HG03439 (cell line): Measurements from ENCODE around the gene UBE2I.
"Not testable (repeated sequence)": the region's sequence is repeated elsewhere in the genome, so short reads cannot be mapped to it uniquely, and the experiment has no call there.

ENCODE experiments used
- ATAC-seq: cut with Tn5 transposase; IDR thresholded peaks from one replicate; pipeline ENCODE4 v1.9.1; 2021; ENCODE audit warnings: mild to moderate bottlenecking, moderate library complexity; ENCODE audit not compliant: unreplicated experiment

The UBE2I gene

DNA sequence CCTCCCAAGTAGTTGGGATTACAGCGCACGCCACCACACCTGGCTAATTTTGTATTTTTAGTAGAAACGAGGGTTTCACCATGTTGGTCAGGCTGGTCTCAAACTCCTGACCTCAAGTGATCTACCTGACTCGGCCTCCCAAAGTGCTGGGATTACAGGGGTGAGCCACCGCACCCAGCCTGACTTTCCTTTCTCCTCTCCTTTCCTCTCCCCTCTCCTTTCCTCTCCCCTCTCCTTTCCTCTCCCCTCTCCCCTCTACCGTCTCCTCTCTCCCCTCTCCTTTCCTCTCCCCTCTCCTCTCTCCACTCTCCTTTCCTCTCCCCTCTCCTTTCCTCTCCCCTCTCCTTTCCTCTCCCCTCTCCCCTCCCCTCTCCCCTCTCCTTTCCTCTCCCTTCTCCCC is 17.2 kb upstream of the UBE2I start:
- ATAC-seq: not testable (repeated sequence)

DNA sequence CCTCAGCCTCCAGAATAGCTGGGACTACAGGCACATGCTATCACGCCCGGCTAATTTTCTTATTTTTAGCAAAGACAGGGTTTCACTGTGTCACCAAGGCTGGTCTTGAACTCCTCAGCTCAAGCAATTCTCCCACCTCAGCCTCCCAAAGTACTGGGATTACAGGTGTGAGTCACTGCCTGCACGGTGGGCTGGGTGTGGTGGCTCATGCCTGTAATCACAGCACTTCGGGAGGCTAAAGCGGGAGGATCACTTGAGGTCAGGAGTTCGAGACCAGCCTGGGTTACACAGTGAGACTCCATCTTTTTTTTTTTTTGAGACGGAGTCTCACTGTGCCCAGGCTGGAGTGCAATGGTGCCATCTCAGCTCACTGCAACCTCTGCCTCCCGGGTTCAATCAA is 16.6 kb upstream of the UBE2I start:
- not testable (repeated sequence) for ATAC-seq

DNA sequence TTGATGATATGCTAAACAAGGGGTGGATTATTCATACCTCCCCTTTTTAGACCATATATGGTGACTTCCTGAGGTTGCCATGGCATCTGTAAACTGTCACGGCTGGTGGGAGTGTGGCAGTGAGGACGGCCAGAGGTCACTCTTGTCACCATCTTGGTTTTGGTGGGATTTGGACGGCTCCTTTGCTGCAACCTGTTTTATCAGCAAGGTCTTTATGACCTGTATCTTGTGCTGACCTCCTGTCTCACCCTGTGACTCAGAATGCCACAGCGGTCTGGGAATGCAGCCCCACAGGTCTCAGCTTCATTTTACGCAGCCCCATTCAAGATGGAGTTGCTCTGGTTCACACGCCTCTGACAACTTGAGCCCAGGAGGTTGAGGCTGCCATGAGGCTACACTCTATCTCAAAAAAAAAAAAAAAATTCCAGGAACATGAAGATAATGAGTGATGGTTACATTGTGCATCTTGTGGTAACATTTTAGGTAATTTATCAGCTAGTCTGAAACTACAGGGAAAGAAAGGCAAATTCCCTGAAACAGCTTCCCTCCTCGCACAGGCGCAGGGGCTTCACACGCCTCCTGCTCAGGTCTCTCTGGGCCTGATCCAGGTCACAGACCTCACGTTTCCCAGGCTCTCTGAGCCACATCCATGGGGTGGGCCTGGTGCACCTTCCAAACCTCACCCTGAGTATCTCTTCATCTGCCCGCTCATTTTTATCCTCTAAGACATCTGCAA is 15.3 kb upstream of the UBE2I start:
- no peak for ATAC-seq

DNA sequence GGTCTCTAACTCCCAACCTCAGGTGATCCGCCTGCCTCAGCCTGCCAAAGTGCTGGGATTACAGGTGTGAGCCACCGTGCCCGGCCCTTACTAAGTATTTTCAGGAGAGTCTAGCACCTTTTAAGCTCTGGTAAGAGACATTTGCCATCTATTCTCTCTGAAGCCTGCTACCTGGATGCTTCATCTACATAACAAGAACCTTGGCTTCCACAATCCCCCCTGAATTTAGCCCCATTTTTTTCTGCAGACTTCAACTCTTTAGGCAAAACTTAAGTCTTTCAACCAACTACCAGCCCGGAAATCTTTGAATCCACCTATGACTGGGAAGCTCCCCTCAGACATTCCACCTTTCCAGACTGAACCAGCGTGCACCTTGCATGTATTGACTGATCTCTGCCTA is 14.0 kb upstream of the UBE2I start:
- ATAC-seq: no peak

DNA sequence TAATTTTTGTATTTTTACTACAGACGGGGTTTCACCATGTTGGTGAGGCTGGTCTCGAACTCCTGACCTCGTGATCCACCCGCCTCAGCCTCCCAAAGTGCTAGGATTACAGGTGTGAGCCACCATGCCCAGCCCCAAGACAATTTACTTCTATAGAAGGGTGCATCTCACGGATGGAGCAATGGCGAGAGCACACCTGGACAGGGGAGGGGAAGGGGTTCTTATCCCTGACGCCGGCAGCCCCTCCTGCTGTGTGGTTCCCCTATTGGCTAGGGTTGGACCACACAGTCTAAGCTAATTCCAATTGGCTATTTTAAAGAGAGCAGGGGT is 12.8 kb upstream of the UBE2I start:
- ATAC-seq: not testable (repeated sequence)

DNA sequence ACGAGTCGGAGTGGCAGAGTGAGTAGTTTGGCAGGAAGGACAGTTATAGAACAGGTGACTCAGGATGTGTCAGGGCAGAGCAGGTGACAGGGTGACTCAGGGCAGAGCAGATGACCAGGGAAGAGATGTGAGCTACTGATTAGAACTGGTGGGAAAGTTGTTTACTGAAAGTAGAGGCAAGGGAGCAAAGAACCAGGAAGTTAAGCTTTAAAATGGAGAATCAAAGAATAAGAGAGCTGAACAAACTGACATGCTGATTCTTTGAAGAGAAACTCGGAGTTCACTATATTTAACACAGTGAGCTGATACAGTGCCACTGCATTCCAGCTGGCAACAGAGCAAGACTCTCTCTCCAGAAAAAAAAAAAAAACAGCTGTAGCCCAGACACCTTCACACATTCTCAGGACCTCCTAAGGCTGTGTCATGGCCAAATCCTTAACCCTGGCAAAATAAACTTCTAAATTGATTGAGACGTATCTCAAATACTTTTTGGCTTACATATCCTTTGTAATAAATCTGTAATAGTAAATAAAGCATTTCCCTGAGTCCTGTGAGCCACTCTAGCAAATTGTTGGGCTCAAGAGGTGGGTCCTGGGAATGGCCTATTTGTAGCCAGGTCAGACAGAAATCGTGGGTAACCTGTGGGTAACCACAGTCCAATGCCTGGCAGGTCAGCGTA is 12.3 kb upstream of the UBE2I start:
- ATAC-seq: no peak

DNA sequence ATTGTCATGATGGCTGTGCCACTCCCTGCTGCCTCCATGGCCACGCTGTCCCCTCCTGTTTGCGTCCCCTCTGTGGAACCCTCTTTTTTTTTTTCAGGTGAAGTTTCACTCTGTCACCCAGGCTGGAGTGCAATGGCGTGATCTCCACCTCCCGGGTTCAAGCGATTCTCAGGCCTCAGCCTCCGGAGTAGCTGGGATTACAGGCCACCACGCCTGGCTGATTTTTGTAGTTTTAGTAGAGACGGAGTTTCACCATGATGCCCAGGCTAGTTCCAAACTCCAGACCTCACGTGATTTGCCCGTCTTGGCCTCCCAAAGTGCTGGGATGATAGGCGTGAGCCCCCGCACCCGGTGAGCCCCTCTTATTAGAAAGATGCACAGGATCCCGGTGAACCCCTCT is 11.0 kb upstream of the UBE2I start:
- no peak for ATAC-seq

DNA sequence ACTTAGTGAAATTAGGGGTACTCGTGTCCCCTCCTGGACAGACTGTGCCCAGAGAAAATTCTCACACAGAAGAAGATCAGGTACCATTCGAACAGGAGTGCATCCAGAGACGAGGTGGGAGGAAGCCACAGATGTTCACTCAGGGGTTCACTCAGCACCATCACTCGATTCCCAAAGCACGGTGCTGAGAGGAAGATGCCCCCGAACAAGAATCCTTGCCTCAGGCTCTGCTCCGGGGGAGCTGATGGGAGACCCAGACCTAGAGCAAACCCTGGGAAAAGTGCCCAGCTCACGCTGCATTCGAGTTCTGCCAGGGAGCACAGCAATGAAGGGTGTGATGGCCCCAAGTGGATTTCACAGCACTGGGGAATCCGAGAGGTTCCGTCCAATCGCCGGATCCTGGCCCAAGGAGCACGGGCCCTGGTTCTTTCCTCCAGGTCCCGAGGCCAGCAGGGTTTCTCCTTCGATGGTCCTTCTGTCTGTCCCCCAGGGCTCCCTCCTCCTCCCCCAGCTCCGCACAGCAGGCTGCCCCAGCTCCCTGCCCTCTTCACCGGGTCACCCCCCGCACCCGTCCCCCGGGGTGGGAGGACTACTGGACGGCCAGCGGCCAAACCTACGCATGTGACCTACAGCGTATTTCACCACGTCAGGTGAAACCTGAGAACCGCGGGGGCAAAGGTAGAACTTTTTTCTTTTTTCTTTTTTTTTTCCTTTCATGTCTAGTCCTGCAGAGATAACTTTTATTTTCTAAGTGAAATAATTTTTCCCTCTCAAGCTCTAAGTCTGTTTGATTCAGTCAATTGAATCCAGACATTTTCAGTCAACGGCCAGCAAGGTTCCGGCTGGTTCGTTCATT is 10.2 kb upstream of the UBE2I start:
- ATAC-seq: no peak

DNA sequence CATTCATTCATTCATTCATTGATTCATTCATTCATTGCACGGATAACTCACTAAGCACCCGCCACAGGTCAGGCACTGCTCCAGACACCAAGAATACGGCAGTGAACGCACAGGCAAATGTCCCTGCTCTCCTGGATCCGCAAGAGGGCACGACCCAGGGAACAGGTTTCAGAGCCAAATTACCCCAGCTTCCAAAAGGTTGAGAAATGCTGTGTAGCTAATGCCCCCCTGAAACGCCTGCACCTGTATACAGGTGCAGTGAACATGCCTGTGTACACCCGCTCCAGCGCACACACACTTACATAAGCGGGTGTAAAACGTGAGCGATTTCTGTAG is 9.6 kb upstream of the UBE2I start:
- no peak for ATAC-seq

DNA sequence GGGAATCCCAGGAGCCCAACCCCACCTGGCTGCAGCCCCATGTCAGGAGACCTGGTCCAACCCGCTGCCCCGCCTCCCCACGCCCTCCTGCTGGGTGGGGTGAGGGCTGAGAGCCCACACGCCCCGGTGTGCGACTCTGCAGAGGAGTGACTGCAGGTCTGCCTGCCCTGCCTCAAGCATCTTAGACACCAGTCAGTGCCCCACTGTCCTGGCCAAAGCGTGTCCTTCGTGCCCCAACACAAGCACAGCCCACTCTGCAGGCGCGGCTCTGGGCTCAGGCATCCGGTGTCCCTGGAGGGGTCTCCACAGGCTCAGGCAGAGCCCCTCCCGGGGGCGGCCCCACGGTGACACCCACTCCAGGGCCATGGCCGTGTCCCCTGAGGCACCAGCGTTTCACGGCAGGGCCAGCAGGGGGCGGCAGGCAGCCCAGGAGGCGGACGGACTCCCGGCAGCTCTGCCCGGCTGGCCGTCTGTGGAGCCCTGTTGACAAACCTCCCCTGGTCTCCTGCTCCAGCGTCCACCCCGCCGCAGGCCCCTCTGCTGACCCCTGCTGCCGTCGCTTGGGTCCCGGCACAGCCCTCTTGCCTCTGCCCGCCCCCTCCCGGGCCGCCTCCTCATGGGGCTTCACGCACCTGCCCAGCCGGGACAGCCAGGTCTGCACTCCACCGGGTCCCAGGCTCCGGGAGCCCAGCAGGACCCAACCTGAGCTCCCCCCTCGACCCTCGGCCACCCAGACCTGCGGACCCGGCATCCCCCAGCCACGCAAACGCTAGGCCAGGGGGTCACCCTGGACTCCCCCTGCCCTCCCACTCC is 8.6 kb upstream of the UBE2I start:
- ATAC-seq: no peak

DNA sequence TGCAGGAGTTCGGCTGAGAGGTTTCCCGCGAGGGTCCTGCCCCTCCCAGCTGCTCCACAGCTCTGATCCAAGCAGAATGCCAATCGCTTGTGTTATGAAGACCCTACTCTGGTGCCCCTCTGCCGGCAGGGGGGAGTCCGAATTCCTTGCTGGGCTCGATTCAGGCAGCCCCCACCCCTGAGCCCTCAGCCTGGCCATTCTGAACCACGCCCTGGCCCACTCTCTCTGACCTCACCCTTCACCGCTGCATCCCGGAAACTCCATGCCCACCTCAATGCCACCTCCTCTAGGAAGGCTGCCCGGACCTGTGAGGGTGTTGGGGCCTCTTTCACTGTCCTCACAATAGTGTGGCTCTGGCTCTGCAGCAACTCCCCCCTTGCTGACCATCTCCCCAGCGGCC is 7.9 kb upstream of the UBE2I start:
- no peak for ATAC-seq

DNA sequence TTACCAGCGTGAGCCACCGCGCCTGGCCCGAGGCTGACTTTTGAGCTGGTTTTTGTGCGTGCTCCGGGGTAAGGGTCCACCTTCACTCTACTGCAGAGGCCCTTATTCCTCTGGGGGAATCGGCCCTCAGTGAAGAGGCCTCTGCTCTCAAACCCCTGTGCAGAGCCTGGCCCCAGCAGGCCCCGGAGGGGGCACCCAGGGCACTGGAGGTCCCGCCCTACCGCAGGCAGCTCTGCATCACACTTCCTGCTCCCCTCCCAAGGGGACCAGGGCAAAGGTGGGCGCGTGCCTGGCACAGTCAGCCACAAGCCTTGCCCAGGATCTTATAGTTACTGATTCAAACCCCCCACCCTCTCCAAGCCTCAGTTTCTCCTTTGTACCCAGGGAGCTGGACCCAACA is 3.6 kb upstream of the UBE2I start:
- ATAC-seq: no peak

DNA sequence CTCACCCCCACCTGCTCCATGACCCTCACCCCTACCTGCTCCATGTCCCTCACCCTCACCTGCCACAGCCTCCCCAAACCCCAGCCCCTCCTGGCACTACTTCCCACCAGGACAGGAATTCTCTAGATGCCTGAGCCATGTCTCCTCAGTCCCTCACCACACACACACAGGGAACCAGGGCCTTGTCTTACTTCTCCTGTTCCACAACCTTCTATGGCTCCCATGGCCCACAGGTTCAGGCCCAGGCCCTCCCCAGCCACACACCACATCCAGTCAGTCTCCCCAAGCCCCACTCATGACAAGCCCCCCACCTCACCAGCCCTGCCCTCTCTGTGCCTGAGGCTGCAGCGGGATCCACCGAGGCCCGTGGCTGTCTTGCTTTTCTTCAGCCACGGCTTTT is 3.1 kb upstream of the UBE2I start:
- no peak for ATAC-seq

DNA sequence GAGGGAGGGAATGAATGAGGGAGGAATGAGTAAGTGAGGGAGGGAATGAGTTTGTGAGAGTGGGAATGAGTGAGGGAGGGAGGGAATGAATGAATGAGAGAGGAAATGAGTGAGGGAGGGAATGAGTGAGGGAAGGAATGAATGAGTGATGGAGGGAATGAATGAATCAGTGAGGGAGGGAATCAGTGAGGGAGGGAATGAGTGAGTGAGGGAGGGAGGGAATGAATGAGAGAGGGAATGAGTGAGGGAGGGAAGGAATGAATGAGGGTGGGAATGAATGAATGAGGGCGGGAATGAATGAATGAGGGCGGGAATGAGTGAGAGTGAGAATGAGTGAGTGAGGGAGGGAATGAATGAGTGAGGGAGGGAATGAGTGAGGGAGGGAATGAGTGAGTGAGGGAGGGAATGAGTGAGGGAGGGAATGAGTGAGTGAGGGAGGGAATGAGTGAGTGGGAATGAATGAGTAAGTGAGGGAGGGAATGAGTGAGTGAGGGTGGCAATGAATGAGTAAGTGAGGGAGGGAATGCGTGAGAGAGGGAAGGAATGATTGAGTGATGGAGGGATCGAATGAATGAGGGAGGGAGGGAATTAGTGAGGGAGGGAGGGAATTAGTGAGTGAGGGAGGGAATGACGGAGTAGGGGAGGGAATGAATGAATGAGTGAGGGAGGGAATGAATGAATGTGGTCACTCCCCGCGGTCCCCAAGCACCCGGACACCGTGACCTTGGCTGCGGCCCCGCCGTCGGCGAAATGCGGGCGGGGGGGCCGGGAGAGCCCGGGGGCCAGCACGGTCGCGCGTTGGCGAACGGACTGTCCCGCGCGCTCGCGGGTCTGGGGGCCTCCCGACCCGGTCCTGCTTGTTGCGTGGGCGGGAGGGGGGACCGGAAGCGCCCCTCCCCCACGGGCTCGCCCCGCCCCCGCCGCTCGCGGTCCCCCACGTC is 1.1 kb upstream of the UBE2I start:
- no peak for ATAC-seq

DNA sequence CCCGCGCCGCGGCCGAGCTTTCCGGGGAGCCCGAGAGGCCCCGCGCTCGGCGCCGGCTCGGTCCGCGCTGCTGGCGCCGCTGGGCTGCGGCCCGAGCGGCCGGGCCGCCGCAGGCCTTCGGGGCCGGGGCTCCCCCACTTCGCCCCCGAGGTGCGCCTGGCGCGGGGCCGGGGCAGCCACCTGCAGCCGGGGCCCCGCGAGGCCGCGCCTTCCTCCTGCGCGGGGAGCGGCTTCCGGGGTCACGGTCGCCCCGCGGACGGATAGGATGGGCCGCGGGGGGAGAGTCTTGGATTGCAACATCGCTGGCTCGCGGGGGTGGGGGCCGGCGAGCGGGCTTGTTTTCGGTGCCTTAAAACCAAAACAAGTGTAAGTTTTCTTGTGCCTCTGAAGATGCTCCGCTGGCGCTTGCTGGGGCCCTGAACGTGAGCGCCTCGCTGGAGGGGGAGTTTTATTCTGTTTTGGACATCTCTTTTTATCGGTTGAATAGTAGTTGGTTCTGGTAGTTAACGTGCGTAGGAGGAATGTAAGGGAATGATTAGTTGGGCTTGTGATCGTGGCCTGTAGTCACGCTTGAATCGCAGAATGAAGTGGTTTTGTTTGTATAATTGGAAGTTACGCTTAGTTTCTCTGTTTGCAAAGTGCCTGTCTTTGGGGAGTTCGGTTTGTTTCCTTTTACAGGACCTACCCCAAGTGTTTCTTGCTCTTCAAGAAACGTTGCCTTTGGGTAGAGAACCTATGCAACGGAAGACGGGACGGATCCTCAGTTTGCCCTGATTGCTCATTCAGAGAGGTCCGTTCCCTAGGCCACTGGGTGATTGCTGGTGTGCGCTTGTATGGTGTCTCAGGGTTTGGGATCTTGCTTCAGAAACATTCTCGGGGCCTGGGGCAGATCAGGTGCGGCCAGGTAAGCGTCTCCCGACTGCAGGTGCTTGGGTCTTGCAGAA is 724 bp downstream of the UBE2I start:
- ATAC-seq: peak; percentile 18

DNA sequence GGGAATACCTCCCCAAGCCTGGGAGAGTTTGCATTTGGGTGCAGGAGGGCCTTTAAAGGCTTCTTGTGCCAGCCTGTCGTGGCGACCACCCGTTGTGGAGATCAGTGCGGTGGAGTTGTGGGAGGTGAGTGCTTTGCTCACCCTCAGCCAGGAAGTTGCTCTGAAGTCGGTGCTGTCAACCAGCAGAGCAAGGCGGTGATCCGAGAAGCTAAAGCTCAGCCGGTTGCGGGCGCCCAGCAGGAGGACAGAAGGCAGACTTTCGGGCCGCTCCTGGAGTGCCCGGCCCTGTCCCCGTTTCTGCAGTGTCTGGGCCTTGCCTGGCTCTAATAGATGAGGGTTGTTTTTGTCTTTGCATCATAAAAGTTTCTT is 1.4 kb downstream of the UBE2I start:
- ATAC-seq: no peak

DNA sequence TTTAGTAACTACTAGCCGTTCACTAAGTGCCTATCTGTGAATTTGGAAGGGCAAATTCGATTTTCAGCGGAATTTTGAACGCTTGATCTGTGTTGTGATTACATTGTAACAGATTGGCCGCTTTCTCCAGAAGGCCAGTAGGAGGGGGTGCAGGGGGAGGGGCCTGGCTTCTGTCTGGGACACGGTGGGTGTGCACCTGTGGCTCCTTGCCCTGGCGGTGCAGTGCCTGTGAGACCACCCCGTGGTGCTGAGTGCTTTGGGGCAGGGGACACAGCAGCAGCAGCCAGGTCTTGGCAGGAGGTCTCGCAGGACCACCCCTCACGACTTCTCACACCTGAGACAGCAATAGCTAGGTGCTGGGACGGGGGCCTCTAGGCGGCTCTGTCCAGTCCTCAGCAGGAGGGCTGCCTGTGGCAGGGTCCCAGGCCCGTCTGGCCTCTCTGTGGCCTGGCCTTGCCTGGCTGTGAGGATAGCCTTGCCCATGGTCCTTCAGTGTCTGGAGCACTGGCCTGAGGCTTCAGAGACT is 1.8 kb downstream of the UBE2I start:
- no peak for ATAC-seq

DNA sequence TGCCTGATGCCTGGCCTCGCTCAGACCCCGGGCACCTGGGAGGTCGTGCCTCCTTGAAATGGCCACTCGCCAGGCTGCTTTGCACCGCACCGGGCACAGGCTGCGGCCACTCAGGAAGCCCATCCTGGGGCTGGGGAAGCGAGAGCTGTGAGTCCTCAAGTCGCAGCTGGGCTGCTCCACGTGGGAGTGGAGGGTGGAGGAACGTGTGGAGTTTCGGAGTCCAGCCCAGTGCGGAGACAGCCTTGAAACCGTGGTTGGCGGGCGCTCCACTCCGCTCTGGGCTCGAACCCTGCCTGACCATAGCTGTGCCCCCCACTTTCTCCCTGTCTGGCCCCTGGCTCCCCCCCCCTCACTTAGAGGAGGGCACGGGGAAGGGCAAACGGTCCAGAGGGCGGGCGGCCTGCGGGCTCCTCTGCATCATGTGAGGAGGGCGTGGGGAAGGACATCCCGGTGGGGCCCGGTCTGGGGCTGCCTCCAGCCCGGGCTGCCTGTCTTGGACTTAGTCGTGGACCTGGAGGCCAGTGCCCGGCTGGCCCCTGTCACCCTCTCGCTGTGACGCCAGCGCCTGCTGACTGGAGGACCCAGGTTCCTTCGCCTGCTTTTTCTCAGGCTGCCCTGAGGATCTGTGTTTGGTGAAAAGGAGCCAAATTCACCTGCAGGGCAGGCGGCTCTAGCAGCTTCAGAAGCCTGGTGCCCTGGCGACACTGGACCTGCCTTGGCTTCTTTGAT is 2.5 kb downstream of the UBE2I start:
- no peak for ATAC-seq
